NOMO-1 treated with DMSO at 0.1 percent for 48 hours (cell line): ENCODE results near the gene IGFBP7.

Experiments
- DNase-seq: peaks from one replicate; lab custom pipeline; 2025; ENCODE audit not compliant: unreplicated experiment; lab: John Stamatoyannopoulos, UW

The IGFBP7 gene

GRCh38 chr4:57131849-57132742 lies 21.9 kb upstream of the IGFBP7 start:
- DNase-seq, result no peak

GRCh38 chr4:57129477-57129876 lies 19.3 kb upstream of the IGFBP7 start:
- DNase-seq, result no peak

GRCh38 chr4:57127361-57127760 lies 17.2 kb upstream of the IGFBP7 start:
- DNase-seq, result no peak

GRCh38 chr4:57125996-57126395 lies 15.8 kb upstream of the IGFBP7 start:
- DNase-seq, result no peak

- DNase-seq, result no peak
Measured at GRCh38 chr4:57124145-57124544, 14.0 kb upstream of the IGFBP7 start.

- DNase-seq, result peak; percentile 29
Measured at GRCh38 chr4:57122959-57123358, 12.8 kb upstream of the IGFBP7 start.

- DNase-seq, result no peak
Measured at GRCh38 chr4:57119054-57119651, 9.0 kb upstream of the IGFBP7 start.

- DNase-seq, result peak; percentile 66
Measured at GRCh38 chr4:57117491-57117890, 7.3 kb upstream of the IGFBP7 start.

GRCh38 chr4:57116245-57116644 lies 6.1 kb upstream of the IGFBP7 start:
- no peak for DNase-seq

- DNase-seq, result no peak
Measured at GRCh38 chr4:57114973-57115372, 4.8 kb upstream of the IGFBP7 start.

- no peak for DNase-seq
Measured at GRCh38 chr4:57113870-57114269, 3.7 kb upstream of the IGFBP7 start.

- peak; percentile 98 for DNase-seq
Measured at GRCh38 chr4:57110640-57111511, 691 bp upstream of the IGFBP7 start.

- peak; percentile 19 for DNase-seq
Measured at GRCh38 chr4:57109411-57109846, 756 bp downstream of the IGFBP7 start.

GRCh38 chr4:57106181-57106580 lies 4.0 kb downstream of the IGFBP7 start:
- DNase-seq, result no peak

GRCh38 chr4:57104706-57105560 lies 5.3 kb downstream of the IGFBP7 start:
- DNase-seq, result no peak

- no peak for DNase-seq
Measured at GRCh38 chr4:57103051-57103450, 7.1 kb downstream of the IGFBP7 start.

GRCh38 chr4:57102050-57102624 lies 8.0 kb downstream of the IGFBP7 start:
- no peak for DNase-seq

GRCh38 chr4:57100979-57101651 lies 9.1 kb downstream of the IGFBP7 start:
- no peak for DNase-seq

GRCh38 chr4:57099363-57099762 lies 10.8 kb downstream of the IGFBP7 start:
- no peak for DNase-seq

GRCh38 chr4:57098941-57099340 lies 11.2 kb downstream of the IGFBP7 start:
- no peak for DNase-seq
